GM10248 (cell line): ENCODE measurements around the gene PRPSAP1.

Experiments used
- CTCF ChIA-PET: fragments of 300-600 bp; sonication (Branson Sonifier 250); formaldehyde crosslinking; extraction: SDS; loops from one replicate; lab custom pipeline; 2021; ENCODE audit warnings: antibody characterized with exemption; lab: Yijun Ruan, JAX
- POLR2A ChIA-PET: fragments of 350-650 bp; sonication (Branson Sonifier 250); formaldehyde crosslinking; extraction: SDS; loops from one replicate; lab custom pipeline; 2020; ENCODE audit warnings: antibody characterized with exemption; lab: Yijun Ruan, JAX
- DNase-seq: peaks from one replicate; pipeline ENCODE4 v3.0.0; 2012; ENCODE audit errors: extremely low spot score
- TF ChIP-seq, protein P1 (sequence below): IDR thresholded peaks from 2 replicates; pipeline ENCODE4 v1.5.1; 2012; ENCODE audit warnings: mild to moderate bottlenecking, low read depth; ENCODE audit errors: extremely low read depth, missing control alignments, control extremely low read depth

PRPSAP1 gene

DNA sequence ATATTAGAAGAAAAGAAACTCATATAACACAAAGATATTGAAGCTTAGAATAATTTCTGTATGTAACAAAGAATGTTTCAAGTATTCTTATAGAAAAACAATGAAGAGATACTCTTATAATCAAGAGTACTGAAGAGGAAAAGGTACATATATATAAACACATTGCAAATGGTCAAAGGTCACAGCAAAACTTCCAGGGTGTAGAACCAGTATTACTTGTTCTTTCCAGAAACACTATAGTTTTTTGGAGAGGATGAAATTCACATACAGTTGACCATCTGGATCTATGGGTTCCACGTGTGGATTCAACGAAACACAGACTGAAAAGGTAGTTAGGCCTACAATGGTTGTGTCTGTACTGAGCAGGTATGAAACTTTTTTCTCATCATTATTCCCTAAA, 22.6 kb downstream of the PRPSAP1 start:
- DNase-seq = no peak
- ChIA-PET POLR2A (no interaction called here), CTCF (interaction anchor here (1.2 to 1.5 kb wide), 4 partner anchors 23 to 293 kb away, joined by 3 to 4 read pairs (median 3); partner anchors contain the start of gene PRPSAP1)
- TF ChIP-seq, protein P1, sequence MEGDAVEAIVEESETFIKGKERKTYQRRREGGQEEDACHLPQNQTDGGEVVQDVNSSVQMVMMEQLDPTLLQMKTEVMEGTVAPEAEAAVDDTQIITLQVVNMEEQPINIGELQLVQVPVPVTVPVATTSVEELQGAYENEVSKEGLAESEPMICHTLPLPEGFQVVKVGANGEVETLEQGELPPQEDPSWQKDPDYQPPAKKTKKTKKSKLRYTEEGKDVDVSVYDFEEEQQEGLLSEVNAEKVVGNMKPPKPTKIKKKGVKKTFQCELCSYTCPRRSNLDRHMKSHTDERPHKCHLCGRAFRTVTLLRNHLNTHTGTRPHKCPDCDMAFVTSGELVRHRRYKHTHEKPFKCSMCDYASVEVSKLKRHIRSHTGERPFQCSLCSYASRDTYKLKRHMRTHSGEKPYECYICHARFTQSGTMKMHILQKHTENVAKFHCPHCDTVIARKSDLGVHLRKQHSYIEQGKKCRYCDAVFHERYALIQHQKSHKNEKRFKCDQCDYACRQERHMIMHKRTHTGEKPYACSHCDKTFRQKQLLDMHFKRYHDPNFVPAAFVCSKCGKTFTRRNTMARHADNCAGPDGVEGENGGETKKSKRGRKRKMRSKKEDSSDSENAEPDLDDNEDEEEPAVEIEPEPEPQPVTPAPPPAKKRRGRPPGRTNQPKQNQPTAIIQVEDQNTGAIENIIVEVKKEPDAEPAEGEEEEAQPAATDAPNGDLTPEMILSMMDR = no peak

DNA sequence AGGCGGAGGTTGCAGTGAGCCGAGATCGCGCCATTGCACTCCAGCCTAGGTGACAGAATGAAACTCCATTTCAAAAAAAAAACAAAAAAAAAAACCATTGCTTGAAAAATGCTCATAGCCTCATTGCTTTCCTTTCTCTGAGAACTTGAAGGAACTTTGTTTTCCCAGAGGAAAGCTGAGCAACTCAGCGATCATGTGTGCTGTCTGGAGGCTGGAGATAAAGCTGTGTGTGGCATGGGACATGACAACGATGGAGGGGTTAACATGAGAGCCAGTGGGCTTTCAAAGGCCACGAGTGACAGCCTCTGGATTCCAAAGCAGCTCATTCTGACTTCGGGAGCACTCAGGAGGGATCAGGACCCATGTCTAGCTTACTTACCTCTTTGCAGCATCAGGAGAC, 24.1 kb downstream of the PRPSAP1 start:
- CTCF ChIA-PET = interaction anchor here (0.7 to 1.5 kb wide), 6 partner anchors 8 to 177 kb away, joined by 3 to 9 read pairs (median 4); partner anchors contain the start of gene PRPSAP1
- TF ChIP-seq, protein P1 = no peak
- DNase-seq = no peak
- POLR2A ChIA-PET = no interaction called here

DNA sequence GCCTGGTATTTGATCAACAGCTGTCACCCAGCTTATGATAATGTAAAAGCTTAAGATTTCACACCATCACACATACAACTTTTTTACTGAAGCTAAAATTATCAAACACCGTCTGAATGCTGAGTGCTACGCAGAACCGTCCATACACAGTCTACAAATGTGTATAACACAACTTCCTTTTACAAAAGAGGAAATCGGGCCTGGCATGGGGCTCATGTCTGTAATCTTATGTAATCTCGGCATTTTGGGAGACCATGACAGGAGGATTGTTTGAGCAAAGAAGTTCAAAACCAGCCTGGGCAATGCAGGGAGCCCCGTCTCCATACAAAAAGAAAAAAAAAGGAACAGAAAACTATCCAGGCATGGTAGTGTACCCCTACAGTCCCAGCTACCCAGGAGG, 26.0 kb downstream of the PRPSAP1 start:
- DNase-seq = no peak
- POLR2A ChIA-PET = no interaction called here
- CTCF ChIA-PET = interaction anchor here (1.0 to 1.4 kb wide), 5 partner anchors 17 to 313 kb away, joined by 3 to 5 read pairs (median 4); no protein-coding TSS in a partner anchor

DNA sequence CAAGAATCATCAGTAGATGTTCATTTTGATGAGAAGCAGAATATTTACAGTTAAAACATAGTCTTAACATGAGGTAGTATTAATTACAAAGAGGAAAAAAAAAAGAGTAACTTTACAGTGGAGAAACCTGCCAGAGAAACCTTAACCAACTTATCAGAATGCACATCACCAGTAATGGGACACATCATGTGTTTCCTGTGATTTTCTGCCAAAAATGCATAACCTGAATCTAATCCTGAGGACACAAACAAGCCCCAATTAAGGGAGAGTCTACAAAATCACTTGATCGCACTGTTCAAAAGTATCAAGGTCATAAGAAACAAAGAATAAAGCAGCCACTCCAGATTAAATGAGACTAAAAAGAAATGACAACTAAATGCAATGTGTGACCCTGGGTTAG, 27.4 kb downstream of the PRPSAP1 start:
- POLR2A ChIA-PET = no interaction called here
- DNase-seq = no peak
- CTCF ChIA-PET = interaction anchor here (1.3 kb wide), 1 partner anchor 311 kb away, joined by 3 read pairs; no protein-coding TSS in a partner anchor
- TF ChIP-seq, protein P1 = no peak

More for the DNA sequence above, 26.0 kb downstream of the PRPSAP1 start:
- TF ChIP-seq, protein P1 = no peak

DNA sequence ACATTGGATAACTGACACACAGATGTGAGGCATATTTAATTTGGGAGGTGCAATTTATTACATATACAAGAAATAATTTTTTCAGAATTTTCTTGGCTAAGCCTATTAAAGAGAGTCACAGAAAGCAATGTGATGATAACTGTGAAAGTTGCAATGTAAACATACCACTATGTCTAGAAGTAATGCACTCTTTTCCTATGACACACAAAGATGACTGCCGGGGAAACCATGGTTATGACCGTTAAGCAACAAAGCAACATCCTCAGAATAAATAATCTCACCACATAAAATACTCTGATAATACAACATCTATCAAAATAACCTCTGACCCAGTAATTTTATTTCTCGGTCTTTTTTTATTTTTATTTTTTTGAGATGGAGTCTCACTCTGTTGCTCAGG, 35.1 kb downstream of the PRPSAP1 start:
- ChIA-PET POLR2A (no interaction called here), CTCF (interaction anchor here (1.9 kb wide), 1 partner anchor 16 kb away, joined by 6 read pairs; no protein-coding TSS in a partner anchor)
- TF ChIP-seq, protein P1 = no peak
- no peak for DNase-seq

DNA sequence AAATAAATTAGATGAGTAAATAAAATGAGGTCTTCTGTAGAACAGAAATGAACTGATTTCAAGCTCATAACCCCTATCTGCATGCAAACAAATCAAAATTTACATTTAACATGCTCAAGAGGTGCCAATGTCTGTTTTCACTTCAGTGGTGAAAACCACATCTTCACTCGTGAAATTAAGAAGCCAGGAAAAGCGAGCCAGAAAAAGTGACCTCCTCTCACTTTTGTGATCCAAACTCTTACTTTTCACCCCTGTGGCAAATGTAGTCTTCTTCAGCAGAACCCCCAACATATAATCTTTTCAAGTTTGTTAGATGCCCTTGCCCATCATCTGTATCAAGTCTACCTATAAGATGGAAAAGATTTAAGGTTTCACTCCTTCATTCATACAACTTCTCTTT, 36.2 kb downstream of the PRPSAP1 start:
- TF ChIP-seq, protein P1 = no peak
- DNase-seq = no peak
- ChIA-PET CTCF (interaction anchor here (0.9 kb wide), 1 partner anchor 69 kb away, joined by 4 read pairs; no protein-coding TSS in a partner anchor), POLR2A (no interaction called here)
